ENCODE results near the gene DDX50.

DNA sequence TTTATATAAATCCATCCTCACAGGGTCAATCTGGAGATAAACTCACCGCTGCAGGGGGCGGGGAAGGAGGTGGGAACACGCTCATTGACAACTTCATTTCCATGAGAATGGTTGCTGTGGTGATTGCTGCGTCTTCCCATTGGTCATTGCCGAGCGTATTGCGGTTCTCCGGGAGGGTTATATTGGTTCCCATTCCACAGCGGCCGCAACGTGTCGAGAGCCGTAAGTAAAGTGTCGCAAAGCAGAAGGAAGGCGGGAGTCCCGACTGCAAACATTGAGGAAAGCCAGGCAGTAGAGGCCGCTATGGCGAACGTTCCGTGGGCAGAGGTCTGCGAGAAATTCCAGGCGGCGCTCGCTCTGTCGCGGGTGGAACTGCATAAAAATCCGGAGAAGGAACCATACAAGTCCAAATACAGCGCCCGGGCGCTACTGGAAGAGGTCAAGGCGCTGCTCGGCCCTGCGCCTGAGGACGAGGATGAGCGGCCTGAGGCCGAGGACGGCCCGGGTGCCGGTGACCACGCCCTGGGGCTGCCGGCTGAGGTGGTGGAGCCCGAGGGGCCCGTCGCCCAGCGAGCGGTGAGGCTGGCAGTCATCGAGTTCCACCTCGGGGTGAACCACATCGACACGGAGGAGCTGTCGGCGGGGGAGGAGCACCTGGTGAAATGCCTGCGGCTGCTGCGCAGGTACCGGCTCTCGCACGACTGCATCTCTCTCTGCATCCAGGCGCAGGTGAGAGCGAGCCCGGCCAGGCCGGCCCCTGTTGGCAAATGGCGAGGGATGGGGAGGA, 87.6 kb downstream of the DDX50 start, which contains the start of gene KIFBP:
- TF ChIP-seq, protein P1, sequence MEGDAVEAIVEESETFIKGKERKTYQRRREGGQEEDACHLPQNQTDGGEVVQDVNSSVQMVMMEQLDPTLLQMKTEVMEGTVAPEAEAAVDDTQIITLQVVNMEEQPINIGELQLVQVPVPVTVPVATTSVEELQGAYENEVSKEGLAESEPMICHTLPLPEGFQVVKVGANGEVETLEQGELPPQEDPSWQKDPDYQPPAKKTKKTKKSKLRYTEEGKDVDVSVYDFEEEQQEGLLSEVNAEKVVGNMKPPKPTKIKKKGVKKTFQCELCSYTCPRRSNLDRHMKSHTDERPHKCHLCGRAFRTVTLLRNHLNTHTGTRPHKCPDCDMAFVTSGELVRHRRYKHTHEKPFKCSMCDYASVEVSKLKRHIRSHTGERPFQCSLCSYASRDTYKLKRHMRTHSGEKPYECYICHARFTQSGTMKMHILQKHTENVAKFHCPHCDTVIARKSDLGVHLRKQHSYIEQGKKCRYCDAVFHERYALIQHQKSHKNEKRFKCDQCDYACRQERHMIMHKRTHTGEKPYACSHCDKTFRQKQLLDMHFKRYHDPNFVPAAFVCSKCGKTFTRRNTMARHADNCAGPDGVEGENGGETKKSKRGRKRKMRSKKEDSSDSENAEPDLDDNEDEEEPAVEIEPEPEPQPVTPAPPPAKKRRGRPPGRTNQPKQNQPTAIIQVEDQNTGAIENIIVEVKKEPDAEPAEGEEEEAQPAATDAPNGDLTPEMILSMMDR (IDR thresholded peaks at IDR 0.05), result peak; percentile 51
- TF ChIP-seq, protein P2, sequence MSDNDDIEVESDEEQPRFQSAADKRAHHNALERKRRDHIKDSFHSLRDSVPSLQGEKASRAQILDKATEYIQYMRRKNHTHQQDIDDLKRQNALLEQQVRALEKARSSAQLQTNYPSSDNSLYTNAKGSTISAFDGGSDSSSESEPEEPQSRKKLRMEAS (IDR thresholded peaks at IDR 0.05), result peak; percentile 92
- TF ChIP-seq KDM1A (IDR thresholded peaks at IDR 0.05; ENCODE audit: low read depth) (no peak), CBX8 (IDR thresholded peaks at IDR 0.05) (no peak), RAD21 (conservative IDR thresholded peaks at IDR 0.05 in 1 of 2, IDR thresholded peaks at IDR 0.05 in 1 of 2) (peak; percentile 33 to 40; a peak in 4 of 5 replicates), SMC3 (IDR thresholded peaks at IDR 0.05) (peak; percentile 44; the same call in 2 of the 3 replicates), SREBF2 (IDR thresholded peaks at IDR 0.05) (no peak)
- TF ChIP-seq, protein P3, sequence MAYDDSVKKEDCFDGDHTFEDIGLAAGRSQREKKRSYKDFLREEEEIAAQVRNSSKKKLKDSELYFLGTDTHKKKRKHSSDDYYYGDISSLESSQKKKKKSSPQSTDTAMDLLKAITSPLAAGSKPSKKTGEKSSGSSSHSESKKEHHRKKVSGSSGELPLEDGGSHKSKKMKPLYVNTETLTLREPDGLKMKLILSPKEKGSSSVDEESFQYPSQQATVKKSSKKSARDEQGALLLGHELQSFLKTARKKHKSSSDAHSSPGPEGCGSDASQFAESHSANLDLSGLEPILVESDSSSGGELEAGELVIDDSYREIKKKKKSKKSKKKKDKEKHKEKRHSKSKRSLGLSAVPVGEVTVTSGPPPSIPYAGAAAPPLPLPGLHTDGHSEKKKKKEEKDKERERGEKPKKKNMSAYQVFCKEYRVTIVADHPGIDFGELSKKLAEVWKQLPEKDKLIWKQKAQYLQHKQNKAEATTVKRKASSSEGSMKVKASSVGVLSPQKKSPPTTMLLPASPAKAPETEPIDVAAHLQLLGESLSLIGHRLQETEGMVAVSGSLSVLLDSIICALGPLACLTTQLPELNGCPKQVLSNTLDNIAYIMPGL (CRISPR knock-in tag; IDR thresholded peaks at IDR 0.05; ENCODE audit: borderline replicate concordance), result 0 out of 2 replicates have a peak, but pooled peaks have one; percentile 30
- TF ChIP-seq, protein P4, sequence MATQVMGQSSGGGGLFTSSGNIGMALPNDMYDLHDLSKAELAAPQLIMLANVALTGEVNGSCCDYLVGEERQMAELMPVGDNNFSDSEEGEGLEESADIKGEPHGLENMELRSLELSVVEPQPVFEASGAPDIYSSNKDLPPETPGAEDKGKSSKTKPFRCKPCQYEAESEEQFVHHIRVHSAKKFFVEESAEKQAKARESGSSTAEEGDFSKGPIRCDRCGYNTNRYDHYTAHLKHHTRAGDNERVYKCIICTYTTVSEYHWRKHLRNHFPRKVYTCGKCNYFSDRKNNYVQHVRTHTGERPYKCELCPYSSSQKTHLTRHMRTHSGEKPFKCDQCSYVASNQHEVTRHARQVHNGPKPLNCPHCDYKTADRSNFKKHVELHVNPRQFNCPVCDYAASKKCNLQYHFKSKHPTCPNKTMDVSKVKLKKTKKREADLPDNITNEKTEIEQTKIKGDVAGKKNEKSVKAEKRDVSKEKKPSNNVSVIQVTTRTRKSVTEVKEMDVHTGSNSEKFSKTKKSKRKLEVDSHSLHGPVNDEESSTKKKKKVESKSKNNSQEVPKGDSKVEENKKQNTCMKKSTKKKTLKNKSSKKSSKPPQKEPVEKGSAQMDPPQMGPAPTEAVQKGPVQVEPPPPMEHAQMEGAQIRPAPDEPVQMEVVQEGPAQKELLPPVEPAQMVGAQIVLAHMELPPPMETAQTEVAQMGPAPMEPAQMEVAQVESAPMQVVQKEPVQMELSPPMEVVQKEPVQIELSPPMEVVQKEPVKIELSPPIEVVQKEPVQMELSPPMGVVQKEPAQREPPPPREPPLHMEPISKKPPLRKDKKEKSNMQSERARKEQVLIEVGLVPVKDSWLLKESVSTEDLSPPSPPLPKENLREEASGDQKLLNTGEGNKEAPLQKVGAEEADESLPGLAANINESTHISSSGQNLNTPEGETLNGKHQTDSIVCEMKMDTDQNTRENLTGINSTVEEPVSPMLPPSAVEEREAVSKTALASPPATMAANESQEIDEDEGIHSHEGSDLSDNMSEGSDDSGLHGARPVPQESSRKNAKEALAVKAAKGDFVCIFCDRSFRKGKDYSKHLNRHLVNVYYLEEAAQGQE (IDR thresholded peaks at IDR 0.05), result no peak

Data from A549 (cell line).